Mucosa of descending colon (tissue), 3 donors: ENCODE results near the gene KLHL24. TPM values are rescaled to one million over a fixed set of nuclear protein-coding genes. Genes with fewer than 3 reads are reported as not detected.

Experiments used
- ATAC-seq: fragments of 200-7000 bp; cut with Tn5 transposase; one replicate; pipeline ENCODE4 v1.9.1; 2020; ENCODE audit warnings: mild to moderate bottlenecking, moderate library complexity
- DNase-seq, 3 donors: peaks; one replicate each; pipeline ENCODE4 v3.0.0-alpha.2; 2020
- H3K36me3 ChIP-seq: fragments of 200-600 bp; one replicate; pipeline ENCODE4 v1.8.0; 2021; ENCODE audit warnings: low read depth, mild to moderate bottlenecking
- H3K4me1 ChIP-seq: fragments of 200-600 bp; one replicate; pipeline ENCODE4 v1.8.0; 2021; ENCODE audit warnings: low read depth, mild to moderate bottlenecking
- H3K4me3 ChIP-seq: fragments of 200-600 bp; one replicate; pipeline ENCODE4 v1.8.0; 2021; ENCODE audit warnings: mild to moderate bottlenecking
- H3K9me3 ChIP-seq: fragments of 200-600 bp; one replicate; pipeline ENCODE4 v1.8.0; 2021; ENCODE audit warnings: mild to moderate bottlenecking
- intact Hi-C, 2 donors: fragments of 100-400 bp; cut with DNase I in 1 of 2; cut with micrococcal nuclease in 1 of 2; formaldehyde crosslinking; loops; one replicate each; pipeline versions ENCODE4 v1.11.0 to v1.11.1; 2022; cut with DNase I, micrococcal nuclease
- total RNA-seq, 3 donors: library from RNA; stranded (reverse); fragmentation: NEBNext Ultra II Directional in 2 of 3; extraction: Animal tissue kit (Norgen Biotek cat#: 25700) in 2 of 3; gene quantifications; one replicate each; pipeline versions ENCODE4 v1.2.1 to v1.2.4, GENCODE V29; 2021 to 2023
- TF ChIP-seq, protein P1 (sequence below): fragments of 200-600 bp; IDR thresholded peaks from one replicate; pipeline ENCODE4 v1.8.0; 2022; ENCODE audit warnings: antibody characterized with exemption, mild to moderate bottlenecking
- donor health status: DM: no; HTN: no; CAD: no; lungs with moderate emphysema.
- donor health status: DM: no; HTN: no; CAD: no.
- donor health status: DM: no; HTN: yes; CAD: no.

Gene KLHL24
- total RNA-seq, 3 donors from 2014 or later, result 45.3 to 99.2 (median 69.9) TPM

DNA sequence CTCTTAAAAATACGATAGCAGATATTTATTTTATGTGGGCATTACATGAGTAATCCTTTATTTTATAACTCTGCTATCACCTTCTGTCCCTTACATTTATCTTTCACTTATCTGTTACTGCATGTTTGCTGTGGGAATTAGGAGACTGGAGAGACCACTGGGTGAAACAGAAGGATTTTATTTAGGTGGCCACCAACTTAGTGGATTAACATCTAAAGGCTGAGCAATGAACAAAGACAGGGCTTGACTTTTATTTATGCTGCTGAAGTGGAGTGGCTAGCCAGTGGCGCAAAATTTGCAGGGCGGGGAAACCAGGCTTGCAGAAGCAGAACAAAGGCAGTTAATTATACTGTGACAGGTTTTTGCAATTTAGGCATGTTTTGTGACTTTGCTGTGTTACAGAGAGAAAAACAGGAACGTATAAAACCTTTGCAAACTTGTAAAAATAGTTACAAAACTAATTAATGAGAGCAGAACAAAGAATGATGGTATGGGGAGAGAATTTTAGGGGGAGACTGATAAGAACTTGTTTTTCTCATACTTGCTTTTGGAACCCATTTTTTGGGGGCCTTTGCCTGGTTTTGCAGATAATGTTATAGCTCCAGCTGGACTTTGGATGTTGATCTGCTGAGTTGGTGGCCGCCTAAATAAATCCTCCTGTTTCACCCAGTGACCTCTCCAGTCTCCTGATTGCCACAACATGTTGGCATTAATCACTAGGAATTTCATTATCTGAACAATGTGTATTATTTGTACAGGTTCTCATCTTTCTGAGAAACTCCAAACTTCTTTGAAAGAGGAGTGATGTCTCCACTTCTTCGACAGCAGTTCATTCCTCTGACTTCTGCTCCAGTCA is 18.0 kb downstream of the KLHL24 start:
- Histone ChIP-seq H3K9me3 (peaks cover 47% of the 10 kb centered on the region), H3K4me1 (no peaks in the 10 kb centered on the region), H3K4me3 (no peak overlapping the region), H3K36me3 (peaks cover 10% of the 10 kb centered on the region)
- ATAC-seq (no peak), DNase-seq (no peak)
- intact Hi-C loops, result no loop called here
- TF ChIP-seq, protein P1, sequence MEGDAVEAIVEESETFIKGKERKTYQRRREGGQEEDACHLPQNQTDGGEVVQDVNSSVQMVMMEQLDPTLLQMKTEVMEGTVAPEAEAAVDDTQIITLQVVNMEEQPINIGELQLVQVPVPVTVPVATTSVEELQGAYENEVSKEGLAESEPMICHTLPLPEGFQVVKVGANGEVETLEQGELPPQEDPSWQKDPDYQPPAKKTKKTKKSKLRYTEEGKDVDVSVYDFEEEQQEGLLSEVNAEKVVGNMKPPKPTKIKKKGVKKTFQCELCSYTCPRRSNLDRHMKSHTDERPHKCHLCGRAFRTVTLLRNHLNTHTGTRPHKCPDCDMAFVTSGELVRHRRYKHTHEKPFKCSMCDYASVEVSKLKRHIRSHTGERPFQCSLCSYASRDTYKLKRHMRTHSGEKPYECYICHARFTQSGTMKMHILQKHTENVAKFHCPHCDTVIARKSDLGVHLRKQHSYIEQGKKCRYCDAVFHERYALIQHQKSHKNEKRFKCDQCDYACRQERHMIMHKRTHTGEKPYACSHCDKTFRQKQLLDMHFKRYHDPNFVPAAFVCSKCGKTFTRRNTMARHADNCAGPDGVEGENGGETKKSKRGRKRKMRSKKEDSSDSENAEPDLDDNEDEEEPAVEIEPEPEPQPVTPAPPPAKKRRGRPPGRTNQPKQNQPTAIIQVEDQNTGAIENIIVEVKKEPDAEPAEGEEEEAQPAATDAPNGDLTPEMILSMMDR, result no peak

DNA sequence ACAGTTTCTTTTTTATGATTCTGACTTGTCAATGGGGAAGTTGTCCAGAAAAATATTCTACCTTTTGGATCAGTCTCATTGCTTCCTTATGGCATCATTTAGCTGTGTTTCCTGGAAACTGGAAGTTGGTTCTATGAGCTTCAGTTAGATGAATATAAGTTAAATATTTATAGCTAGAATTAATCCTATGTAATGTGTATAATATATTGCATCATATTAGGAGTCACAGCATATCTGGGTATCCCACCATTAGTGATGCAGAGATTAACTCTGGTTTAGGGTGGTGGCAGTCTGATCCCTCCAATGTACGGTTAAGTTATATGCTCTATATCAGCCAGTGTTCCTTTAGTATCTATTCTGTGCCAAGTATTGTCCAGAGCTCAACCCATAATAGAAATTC is 19.3 kb downstream of the KLHL24 start:
- H3K9me3 ChIP-seq, result peaks cover 47% of the 10 kb centered on the region
- no peak for ATAC-seq
- no peak for DNase-seq
- intact Hi-C loops, result no loop called here
- H3K4me3 ChIP-seq, result no peak overlapping the region
- TF ChIP-seq, protein P1, result no peak
- peaks cover 10% of the 10 kb centered on the region for H3K36me3 ChIP-seq
- no peaks in the 10 kb centered on the region for H3K4me1 ChIP-seq

DNA sequence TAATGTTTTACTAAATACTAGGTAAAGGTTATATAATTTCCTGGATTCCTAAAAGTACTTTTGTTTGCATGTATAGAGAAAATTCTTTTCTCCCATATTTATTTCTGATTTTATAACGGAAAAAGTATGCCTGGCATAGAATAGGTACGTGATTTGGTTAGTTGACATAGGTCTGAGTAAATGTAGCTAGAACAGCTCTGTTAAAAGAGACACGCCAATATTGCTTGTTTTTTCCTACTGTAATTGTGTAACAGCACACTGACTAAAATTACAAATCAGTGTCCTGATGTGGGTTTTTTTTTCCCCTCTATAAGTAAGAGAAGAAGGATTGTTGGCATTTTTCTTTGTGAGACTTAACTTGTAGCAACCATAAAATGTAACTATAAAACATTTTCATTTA is 26.7 kb downstream of the KLHL24 start:
- Histone ChIP-seq H3K4me3 (no peak overlapping the region), H3K36me3 (peaks cover 7% of the 10 kb centered on the region), H3K9me3 (no peaks in the 10 kb centered on the region), H3K4me1 (no peaks in the 10 kb centered on the region)
- ATAC-seq (no peak), DNase-seq (no peak)
- TF ChIP-seq, protein P1, result no peak
- intact Hi-C loops, result no loop called here

DNA sequence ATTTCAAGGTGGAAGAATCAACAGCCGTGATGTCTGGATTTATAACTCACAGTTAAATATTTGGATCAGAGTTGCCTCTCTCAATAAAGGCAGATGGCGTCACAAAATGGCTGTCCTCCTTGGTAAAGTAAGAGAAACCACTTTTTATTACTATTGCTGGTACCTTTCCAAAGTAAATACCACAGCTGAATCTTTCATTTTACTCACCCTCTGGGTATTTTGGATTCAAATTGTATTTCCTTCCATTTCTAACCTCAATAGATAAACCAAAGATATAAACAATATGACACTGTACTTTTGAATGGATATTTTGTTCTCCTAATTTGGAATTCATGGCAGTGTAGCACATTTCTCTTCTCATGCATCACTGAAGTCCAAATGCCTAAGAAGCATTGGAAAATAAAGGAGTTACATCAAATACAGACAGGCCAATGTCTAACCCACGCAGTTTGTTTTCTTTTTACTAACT is 29.5 kb downstream of the KLHL24 start:
- no peaks in the 10 kb centered on the region for H3K4me1 ChIP-seq
- H3K9me3 ChIP-seq, result no peaks in the 10 kb centered on the region
- peaks cover 7% of the 10 kb centered on the region for H3K36me3 ChIP-seq
- ATAC-seq, result peak; percentile 44
- H3K4me3 ChIP-seq, result no peak overlapping the region
- intact Hi-C loops, result no loop called here
- TF ChIP-seq, protein P1, result no peak
- DNase-seq, result peak in 1 of 3 donors; percentile 15

DNA sequence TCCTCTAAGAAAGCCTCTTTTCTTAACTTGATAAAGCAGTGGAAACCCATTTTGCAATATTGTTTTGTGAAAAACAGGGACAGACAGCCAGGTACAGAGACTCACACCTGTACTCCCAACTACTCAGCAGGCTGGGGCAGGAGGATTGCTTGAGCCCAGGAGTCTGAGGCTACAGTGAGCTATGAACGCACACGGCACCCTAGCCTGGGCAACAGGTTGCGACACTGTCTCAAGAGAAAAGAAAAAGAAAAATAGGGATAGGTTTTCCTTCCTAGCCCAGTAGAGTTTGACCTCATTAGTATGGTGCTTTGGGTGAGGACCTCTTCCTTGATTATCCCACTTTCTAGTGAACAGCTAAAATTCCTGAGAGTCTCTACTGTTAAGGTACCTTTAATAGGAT is 44.6 kb downstream of the KLHL24 start:
- H3K36me3 ChIP-seq, result no peaks in the 10 kb centered on the region
- ATAC-seq (no peak), DNase-seq (no peak)
- H3K9me3 ChIP-seq, result no peaks in the 10 kb centered on the region
- no peaks in the 10 kb centered on the region for H3K4me1 ChIP-seq
- intact Hi-C loops, result no loop called here
- TF ChIP-seq, protein P1, result no peak
- no peak overlapping the region for H3K4me3 ChIP-seq
